Neural progenitor cell (in vitro differentiated cells): Measurements from ENCODE around the gene CCDC124.

Experiments
- EZH2phosphoT487 ChIP-seq: fragments of 200-600 bp; sonication (generic); IDR thresholded peaks from 2 replicates; pipeline ENCODE4 v1.6.1; 2017; ENCODE audit warnings: antibody characterized with exemption
- TF ChIP-seq, protein P1 (sequence below): fragments of 200-600 bp; sonication (generic); IDR thresholded peaks from 2 replicates; pipeline ENCODE4 v1.5.1; 2017; ENCODE audit warnings: antibody characterized with exemption, mild to moderate bottlenecking

DNA sequence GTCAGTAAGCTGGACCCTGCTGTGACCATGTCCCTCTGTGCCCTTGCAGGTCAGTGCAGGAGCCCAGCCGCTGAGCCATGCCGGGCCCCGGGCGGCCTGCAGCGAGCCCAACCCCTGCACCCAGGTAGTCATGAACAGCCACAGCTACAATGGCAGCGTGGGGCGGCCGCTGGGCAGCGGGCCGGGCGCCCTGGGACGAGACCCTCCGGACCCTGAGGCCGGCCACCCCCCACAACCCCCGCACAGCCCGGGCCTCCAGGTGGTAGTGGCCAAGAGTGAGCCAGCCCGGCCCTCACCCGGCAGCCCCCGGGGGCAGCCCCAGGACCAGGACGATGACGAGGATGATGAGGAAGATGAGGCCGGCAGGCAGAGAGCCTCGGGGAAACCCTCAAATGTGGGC is 40.9 kb downstream of the CCDC124 start:
- TF ChIP-seq, protein P1, sequence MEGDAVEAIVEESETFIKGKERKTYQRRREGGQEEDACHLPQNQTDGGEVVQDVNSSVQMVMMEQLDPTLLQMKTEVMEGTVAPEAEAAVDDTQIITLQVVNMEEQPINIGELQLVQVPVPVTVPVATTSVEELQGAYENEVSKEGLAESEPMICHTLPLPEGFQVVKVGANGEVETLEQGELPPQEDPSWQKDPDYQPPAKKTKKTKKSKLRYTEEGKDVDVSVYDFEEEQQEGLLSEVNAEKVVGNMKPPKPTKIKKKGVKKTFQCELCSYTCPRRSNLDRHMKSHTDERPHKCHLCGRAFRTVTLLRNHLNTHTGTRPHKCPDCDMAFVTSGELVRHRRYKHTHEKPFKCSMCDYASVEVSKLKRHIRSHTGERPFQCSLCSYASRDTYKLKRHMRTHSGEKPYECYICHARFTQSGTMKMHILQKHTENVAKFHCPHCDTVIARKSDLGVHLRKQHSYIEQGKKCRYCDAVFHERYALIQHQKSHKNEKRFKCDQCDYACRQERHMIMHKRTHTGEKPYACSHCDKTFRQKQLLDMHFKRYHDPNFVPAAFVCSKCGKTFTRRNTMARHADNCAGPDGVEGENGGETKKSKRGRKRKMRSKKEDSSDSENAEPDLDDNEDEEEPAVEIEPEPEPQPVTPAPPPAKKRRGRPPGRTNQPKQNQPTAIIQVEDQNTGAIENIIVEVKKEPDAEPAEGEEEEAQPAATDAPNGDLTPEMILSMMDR: no peak
- no peak for TF ChIP-seq EZH2phosphoT487
